Thoracic aorta (tissue), 2 donors: Measurements from ENCODE around the gene GFRA3. TPM values are rescaled to one million over a fixed set of nuclear protein-coding genes. Genes with fewer than 3 reads are reported as not detected.

ENCODE experiments used
- ATAC-seq: fragments of 150-250 bp; one replicate; pipeline ENCODE4 v1.8.0; 2017; ENCODE audit warnings: low read depth; ENCODE audit not compliant: insufficient number of reproducible peaks, low FRiP score
- DNase-seq: peaks from one replicate; pipeline ENCODE4 v3.0.0-alpha.2; 2020; ENCODE audit warnings: low spot score
- H3K27ac ChIP-seq, 2 donors: fragments of 200-600 bp; sonication (generic); 1 replicate in 1 of 2; 2 replicates in 1 of 2; pipeline ENCODE4 v1.5.1; 2016; ENCODE audit warnings: mild to moderate bottlenecking in 2 of 2, moderate library complexity in 2 of 2
- H3K27me3 ChIP-seq: fragments of 200-600 bp; sonication (generic); replicated peaks from 2 replicates; pipeline ENCODE4 v1.6.0; 2016; ENCODE audit warnings: mild to moderate bottlenecking; ENCODE audit not compliant: insufficient read depth
- H3K36me3 ChIP-seq: fragments of 200-600 bp; sonication (generic); one replicate; pipeline ENCODE4 v1.5.1; 2016
- H3K4me1 ChIP-seq, 2 donors: fragments of 200-600 bp; sonication (generic); 1 replicate in 1 of 2; 2 replicates in 1 of 2; pipeline versions ENCODE4 v1.5.1 to v1.6.0; 2016; ENCODE audit warnings: low read depth in 2 of 2, mild to moderate bottlenecking in 1 of 2; ENCODE audit not compliant: control insufficient read depth in 1 of 2
- H3K4me3 ChIP-seq: fragments of 200-600 bp; sonication (generic); 2 replicates; pipeline ENCODE4 v1.5.1; 2016; ENCODE audit warnings: mild to moderate bottlenecking
- H3K9me3 ChIP-seq: fragments of 200-600 bp; sonication (generic); 2 replicates; pipeline ENCODE4 v1.5.1; 2016
- total RNA-seq, 2 donors: library from RNA; depleted of rRNA; stranded (reverse); fragments of >200 nt; gene quantifications; one replicate each; pipeline versions ENCODE4 v1.1.0 to v1.2.3, GENCODE V29; 2016
- TF ChIP-seq, protein P1 (sequence below): fragments of 200-600 bp; sonication (generic); IDR thresholded peaks from one replicate; pipeline ENCODE4 v1.5.1; 2019; ENCODE audit warnings: antibody characterized with exemption

The GFRA3 gene
- total RNA-seq, 2 donors from 2014 or later: 0.27 TPM; not detected in 1

DNA sequence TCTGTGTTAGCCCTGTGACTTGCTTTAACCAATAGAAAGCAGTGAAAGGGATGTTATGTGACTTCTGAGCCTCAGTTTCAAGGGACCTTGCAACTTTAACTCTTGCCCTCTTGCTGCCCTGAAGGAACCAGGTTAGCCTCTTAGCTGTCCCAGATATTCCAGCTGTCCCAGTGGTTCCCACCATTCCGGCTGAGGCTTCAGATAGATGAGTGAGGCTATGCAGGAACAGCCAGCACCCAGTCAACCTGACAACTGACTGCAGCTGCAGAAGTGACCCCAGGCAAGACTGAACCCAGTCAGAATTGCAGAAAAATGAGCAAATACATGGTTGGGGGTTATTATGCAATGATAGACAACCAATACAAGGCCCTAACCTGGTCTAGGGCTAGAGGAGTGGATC, 50.9 kb downstream of the GFRA3 start:
- TF ChIP-seq, protein P1, sequence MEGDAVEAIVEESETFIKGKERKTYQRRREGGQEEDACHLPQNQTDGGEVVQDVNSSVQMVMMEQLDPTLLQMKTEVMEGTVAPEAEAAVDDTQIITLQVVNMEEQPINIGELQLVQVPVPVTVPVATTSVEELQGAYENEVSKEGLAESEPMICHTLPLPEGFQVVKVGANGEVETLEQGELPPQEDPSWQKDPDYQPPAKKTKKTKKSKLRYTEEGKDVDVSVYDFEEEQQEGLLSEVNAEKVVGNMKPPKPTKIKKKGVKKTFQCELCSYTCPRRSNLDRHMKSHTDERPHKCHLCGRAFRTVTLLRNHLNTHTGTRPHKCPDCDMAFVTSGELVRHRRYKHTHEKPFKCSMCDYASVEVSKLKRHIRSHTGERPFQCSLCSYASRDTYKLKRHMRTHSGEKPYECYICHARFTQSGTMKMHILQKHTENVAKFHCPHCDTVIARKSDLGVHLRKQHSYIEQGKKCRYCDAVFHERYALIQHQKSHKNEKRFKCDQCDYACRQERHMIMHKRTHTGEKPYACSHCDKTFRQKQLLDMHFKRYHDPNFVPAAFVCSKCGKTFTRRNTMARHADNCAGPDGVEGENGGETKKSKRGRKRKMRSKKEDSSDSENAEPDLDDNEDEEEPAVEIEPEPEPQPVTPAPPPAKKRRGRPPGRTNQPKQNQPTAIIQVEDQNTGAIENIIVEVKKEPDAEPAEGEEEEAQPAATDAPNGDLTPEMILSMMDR: no peak
- Histone ChIP-seq H3K36me3 (no peaks in the 10 kb centered on the region), H3K27ac (no peak overlapping the region), H3K9me3 (peaks cover 3% of the 10 kb centered on the region), H3K4me1 (no peaks in the 10 kb centered on the region), H3K4me3 (no peak overlapping the region), H3K27me3 (no peaks in the 10 kb centered on the region)
- DNase-seq (no peak), ATAC-seq (no peak)

DNA sequence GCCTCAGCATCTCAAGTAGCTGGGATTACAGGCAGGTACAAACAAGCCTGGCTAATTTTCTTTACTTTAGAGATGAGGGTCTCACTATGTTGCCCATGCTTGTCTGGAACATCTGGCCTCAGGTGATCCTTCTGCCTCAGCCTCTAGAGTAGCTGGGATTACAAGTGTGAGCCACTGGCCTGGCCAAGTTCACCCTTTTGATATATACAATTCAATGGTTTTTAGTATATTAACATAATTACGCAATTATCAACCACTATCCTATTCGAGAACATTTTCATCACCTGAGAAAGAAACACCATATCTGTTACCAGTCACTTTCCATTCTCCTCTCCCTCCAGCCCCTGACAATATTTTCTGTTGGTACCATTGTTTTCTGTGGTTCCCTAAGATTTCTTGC, 57.6 kb downstream of the GFRA3 start:
- TF ChIP-seq, protein P1: no peak
- Histone ChIP-seq H3K36me3 (no peaks in the 10 kb centered on the region), H3K4me3 (no peak overlapping the region), H3K27me3 (no peaks in the 10 kb centered on the region), H3K27ac (no peak overlapping the region), H3K9me3 (no peaks in the 10 kb centered on the region), H3K4me1 (peaks cover 12 to 13% of the 10 kb centered on the region in 2 donors)
- no peak for ATAC-seq
- no peak for DNase-seq

- H3K9me3 ChIP-seq: no peaks in the 10 kb centered on the region
- no peaks in the 10 kb centered on the region for H3K27me3 ChIP-seq
- peaks cover 20 to 27% of the 10 kb centered on the region in 2 donors for H3K4me1 ChIP-seq
- TF ChIP-seq, protein P1: no peak
- H3K27ac ChIP-seq: peak within 1 kb of the TSS; percentile 52 to 79
- DNase-seq (peak; percentile 93), ATAC-seq (peak; percentile 99)
- H3K4me3 ChIP-seq: peak within 1 kb of the TSS; percentile 83
- peaks cover 4% of the 10 kb centered on the region for H3K36me3 ChIP-seq
Measured at GRCh38 chr5:138213161-138214029, 61.0 kb downstream of the GFRA3 start, which contains the start of gene CDC23. TSS of gene CDC23 (minus strand) at chr5:138213323. CDS start at chr5:138213312, 11 bp downstream.

- Histone ChIP-seq H3K36me3 (peaks cover 4% of the 10 kb centered on the region), H3K4me1 (peaks cover 20 to 27% of the 10 kb centered on the region in 2 donors), H3K4me3 (peak overlapping the region; percentile 83), H3K9me3 (no peaks in the 10 kb centered on the region), H3K27me3 (no peaks in the 10 kb centered on the region), H3K27ac (peak overlapping the region; percentile 52 to 79)
- TF ChIP-seq, protein P1: no peak
- DNase-seq (no peak), ATAC-seq (no peak)
Measured at GRCh38 chr5:138212828-138213160, 61.6 kb downstream of the GFRA3 start.

- no peaks in the 10 kb centered on the region for H3K9me3 ChIP-seq
- H3K27me3 ChIP-seq: no peaks in the 10 kb centered on the region
- H3K4me1 ChIP-seq: peaks cover 20 to 27% of the 10 kb centered on the region in 2 donors
- no peak overlapping the region for H3K27ac ChIP-seq
- DNase-seq (no peak), ATAC-seq (no peak)
- TF ChIP-seq, protein P1: no peak
- H3K36me3 ChIP-seq: peaks cover 4% of the 10 kb centered on the region
- H3K4me3 ChIP-seq: no peak overlapping the region
Measured at GRCh38 chr5:138210985-138211384, 63.4 kb downstream of the GFRA3 start.

Other genes with a start within 250 kb of the GFRA3 start
- 100 to 1,000 TPM in 1 of 2 donors, 10 to 100 TPM in 1; 65.1 to 134 TPM for gene FAM13B, start 241.5 kb downstream of the GFRA3 start, total RNA-seq
- gene WNT8A, start 190.6 kb downstream of the GFRA3 start, total RNA-seq: not detected
- gene NME5, start 135.2 kb downstream of the GFRA3 start, total RNA-seq: 1 to 10 TPM in 1 of 2 donors, not detected in 1; 3.8 TPM
- gene BRD8, start 96.0 kb downstream of the GFRA3 start, total RNA-seq: 10 to 100 TPM; 34.7 to 71.7 TPM
- gene KIF20A, start 95.5 kb downstream of the GFRA3 start, total RNA-seq: 1 to 10 TPM in 1 of 2 donors, under 1 TPM in 1; 0.78 to 1.1 TPM
- 10 to 100 TPM; 13.5 to 17.7 TPM for gene CDC23, start 61.3 kb downstream of the GFRA3 start, total RNA-seq
- gene CDC25C, start 57.2 kb upstream of the GFRA3 start, total RNA-seq: not detected
- gene FAM53C, start 63.6 kb upstream of the GFRA3 start, total RNA-seq: 10 to 100 TPM; 22.6 to 24.9 TPM
- gene KDM3B, start 78.1 kb upstream of the GFRA3 start, total RNA-seq: 10 to 100 TPM; 50.1 to 86.2 TPM
- 10 to 100 TPM in 1 of 2 donors, 1 to 10 TPM in 1; 8.9 to 11.5 TPM for gene REEP2, start 164.4 kb upstream of the GFRA3 start, total RNA-seq
- 100 to 1,000 TPM in 1 of 2 donors, 10 to 100 TPM in 1; 98.3 to 340 TPM for gene EGR1, start 190.9 kb upstream of the GFRA3 start, total RNA-seq